SK-N-SH (cell line): ENCODE measurements around the gene TUBGCP3. TPM values are rescaled to one million over a fixed set of nuclear protein-coding genes. Genes with fewer than 3 reads are reported as not detected.

Experiments used
- CTCF ChIA-PET: fragments of 300-600, 350-600 bp; formaldehyde crosslinking; extraction: SDS; loops from one replicate; lab custom pipeline; 2021; lab: Yijun Ruan, JAX
- POLR2A ChIA-PET: fragments of 350-600 bp; sonication (Branson Sonifier 250); formaldehyde crosslinking; extraction: SDS; loops from one replicate; lab custom pipeline; 2020; ENCODE audit warnings: antibody characterized with exemption, inconsistent platforms; lab: Yijun Ruan, JAX
- DNase-seq: peaks from one replicate; pipeline ENCODE4 v3.0.0; 2012
- H2AFZ ChIP-seq: fragments of 200-600 bp; sonication (generic); 2 replicates; pipeline ENCODE4 v1.8.1; 2016; ENCODE audit warnings: antibody characterized with exemption, mild to moderate bottlenecking, low read depth
- H3F3A ChIP-seq: fragments of 200-600 bp; sonication (generic); replicated peaks from 2 replicates; pipeline ENCODE3; 2016; ENCODE audit warnings: antibody characterized with exemption, mild to moderate bottlenecking; ENCODE audit not compliant: insufficient read depth
- H3K27ac ChIP-seq, 2 experiments: fragments of 200-500 bp in 1 of 2; fragments of 200-600 bp in 1 of 2; sonication (Bioruptor generic) in 1 of 2; sonication (generic), shearing (Covaris generic) in 1 of 2; 2 replicates each; pipeline versions ENCODE4 v1.5.1 to v1.6.1; 2014 to 2016; ENCODE audit warnings: low read depth in 2 of 2, inconsistent platforms in 1 of 2, low read length in 1 of 2, mild to moderate bottlenecking in 1 of 2, mixed read lengths in 1 of 2
- H3K27me3 ChIP-seq: fragments of 200-600 bp; sonication (generic), shearing (Covaris generic); 2 replicates; pipeline ENCODE4 v1.6.1; 2016; ENCODE audit warnings: mixed run types; ENCODE audit not compliant: insufficient read depth
- H3K36me3 ChIP-seq, 2 experiments: fragments of 200-500 bp in 1 of 2; fragments of 200-600 bp in 1 of 2; sonication (Bioruptor generic) in 1 of 2; sonication (generic) in 1 of 2; replicated peaks in 1 of 2; 2 replicates each; pipeline versions ENCODE3 to v1.5.1; 2014 to 2016; ENCODE audit warnings: low read length in 1 of 2, mild to moderate bottlenecking in 1 of 2; ENCODE audit not compliant: insufficient read depth in 2 of 2, control insufficient read depth in 1 of 2
- H3K4me1 ChIP-seq, 2 experiments: fragments of 200-500 bp in 1 of 2; fragments of 200-600 bp in 1 of 2; sonication (Bioruptor generic) in 1 of 2; sonication (generic), shearing (Covaris generic) in 1 of 2; 2 replicates each; pipeline versions ENCODE4 v1.5.1 to v1.6.1; 2014 to 2016; ENCODE audit warnings: low read depth in 1 of 2, low read length in 1 of 2, mixed run types in 1 of 2; ENCODE audit not compliant: insufficient read depth in 2 of 2, control insufficient read depth in 1 of 2
- H3K4me2 ChIP-seq: fragments of 200-600 bp; sonication (generic), shearing (Covaris generic); 2 replicates; pipeline ENCODE4 v1.6.1; 2017; ENCODE audit warnings: mixed run types
- H3K4me3 ChIP-seq, 2 experiments: fragments of 200-500 bp in 1 of 2; fragments of 200-600 bp in 1 of 2; sonication (Bioruptor generic) in 1 of 2; sonication (generic), shearing (Covaris generic) in 1 of 2; 2 replicates each; pipeline versions ENCODE4 v1.5.1 to v1.8.1; 2014 to 2016; ENCODE audit warnings: low read depth in 2 of 2, inconsistent platforms in 1 of 2, low read length in 1 of 2, mild to moderate bottlenecking in 1 of 2, mixed read lengths in 1 of 2, moderate library complexity in 1 of 2
- H3K79me2 ChIP-seq: fragments of 200-600 bp; sonication (generic); 2 replicates; pipeline ENCODE4 v1.8.1; 2017; ENCODE audit warnings: mild to moderate bottlenecking; ENCODE audit not compliant: insufficient read depth
- H3K9ac ChIP-seq: fragments of 200-600 bp; sonication (generic); 2 replicates; pipeline ENCODE4 v1.6.1; 2017; ENCODE audit warnings: mixed run types
- H3K9me2 ChIP-seq: fragments of 200-600 bp; sonication (generic); 2 replicates; pipeline ENCODE4 v1.6.1; 2017; ENCODE audit warnings: mixed run types
- H3K9me3 ChIP-seq: fragments of 200-600 bp; sonication (generic); 2 replicates; pipeline ENCODE4 v1.6.1; 2017; ENCODE audit warnings: mixed run types, mild to moderate bottlenecking, moderate library complexity
- H4K20me1 ChIP-seq: fragments of 200-600 bp; sonication (generic); 2 replicates; pipeline ENCODE4 v1.6.1; 2017; ENCODE audit warnings: mild to moderate bottlenecking, mixed run types; ENCODE audit not compliant: insufficient read depth
- EP300 ChIP-seq, 2 experiments: IDR thresholded peaks; 2 replicates each; pipeline versions ENCODE4 v1.4.0 to v1.6.1; 2012; ENCODE audit warnings: borderline replicate concordance in 1 of 2, low read depth in 1 of 2, low read length in 1 of 2
- EZH2phosphoT487 ChIP-seq: fragments of 200-600 bp; sonication (generic); IDR thresholded peaks from 2 replicates; pipeline ENCODE4 v1.6.1; 2017; ENCODE audit warnings: low read depth, mixed run types, mild to moderate bottlenecking, antibody characterized with exemption, moderate library complexity, borderline replicate concordance
- GABPA ChIP-seq: IDR thresholded peaks from 2 replicates; pipeline ENCODE4 v1.4.0; 2012; ENCODE audit warnings: low read depth, mild to moderate bottlenecking
- NFIC ChIP-seq: IDR thresholded peaks from 2 replicates; pipeline ENCODE4 v1.4.0; 2012; ENCODE audit warnings: borderline replicate concordance
- NRF1 ChIP-seq: IDR thresholded peaks from 2 replicates; pipeline ENCODE4 v1.6.1; 2012; ENCODE audit warnings: low read depth, mild to moderate bottlenecking, low read length
- TAF1 ChIP-seq: IDR thresholded peaks from 2 replicates; pipeline ENCODE4 v1.6.1; 2012; ENCODE audit warnings: low read depth, mild to moderate bottlenecking, low read length, moderate library complexity, borderline replicate concordance
- USF2 ChIP-seq: fragments of 150-350 bp; IDR thresholded peaks from 2 replicates; pipeline ENCODE4 v1.6.1; 2017; ENCODE audit warnings: antibody characterized with exemption, low read length, low read depth, borderline replicate concordance
- WGBS: methylation state at CpG from one replicate; pipeline ENCODE4 v1.1.6; 2017; ENCODE audit warnings: low lambda C conversion rate; 5-methylcytosine and 5-hydroxymethylcytosine counted together
- polyA plus RNA-seq, 3 experiments: library from polyadenylated mRNA; depleted of rRNA; stranded (reverse); fragments of >200 nt; gene quantifications; 2 replicates each; pipeline ENCODE4 v1.2.3, GENCODE V29; 2012
- TF ChIP-seq, protein P1 (sequence below): fragments of 200-600 bp; sonication (generic); IDR thresholded peaks from 2 replicates; pipeline ENCODE4 v1.6.1; 2017; ENCODE audit warnings: antibody characterized with exemption, mild to moderate bottlenecking, moderate library complexity
- TF ChIP-seq, protein P2 (sequence below): IDR thresholded peaks from 2 replicates; pipeline ENCODE4 v1.4.0; 2012; ENCODE audit warnings: low read depth, borderline replicate concordance

TUBGCP3 gene
- polyA plus RNA-seq, 1 of the 3 experiments (the other 2 are of a cell fraction) = 16.8 TPM

GRCh38 chr13:112453207-112453829 lies 134.6 kb downstream of the TUBGCP3 start:
- ChIA-PET POLR2A (no interaction called here), CTCF (interaction anchor here (0.7 to 3.0 kb wide), 2 partner anchors 10 to 396 kb away, joined by 3 to 25 read pairs; no protein-coding TSS in a partner anchor)
- no peak for DNase-seq

More at GRCh38 chr13:112453207-112453829, 134.6 kb downstream of the TUBGCP3 start:
- TF ChIP-seq, protein P1, sequence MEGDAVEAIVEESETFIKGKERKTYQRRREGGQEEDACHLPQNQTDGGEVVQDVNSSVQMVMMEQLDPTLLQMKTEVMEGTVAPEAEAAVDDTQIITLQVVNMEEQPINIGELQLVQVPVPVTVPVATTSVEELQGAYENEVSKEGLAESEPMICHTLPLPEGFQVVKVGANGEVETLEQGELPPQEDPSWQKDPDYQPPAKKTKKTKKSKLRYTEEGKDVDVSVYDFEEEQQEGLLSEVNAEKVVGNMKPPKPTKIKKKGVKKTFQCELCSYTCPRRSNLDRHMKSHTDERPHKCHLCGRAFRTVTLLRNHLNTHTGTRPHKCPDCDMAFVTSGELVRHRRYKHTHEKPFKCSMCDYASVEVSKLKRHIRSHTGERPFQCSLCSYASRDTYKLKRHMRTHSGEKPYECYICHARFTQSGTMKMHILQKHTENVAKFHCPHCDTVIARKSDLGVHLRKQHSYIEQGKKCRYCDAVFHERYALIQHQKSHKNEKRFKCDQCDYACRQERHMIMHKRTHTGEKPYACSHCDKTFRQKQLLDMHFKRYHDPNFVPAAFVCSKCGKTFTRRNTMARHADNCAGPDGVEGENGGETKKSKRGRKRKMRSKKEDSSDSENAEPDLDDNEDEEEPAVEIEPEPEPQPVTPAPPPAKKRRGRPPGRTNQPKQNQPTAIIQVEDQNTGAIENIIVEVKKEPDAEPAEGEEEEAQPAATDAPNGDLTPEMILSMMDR = no peak
- TF ChIP-seq TAF1 (no peak), EP300 (IDR thresholded peaks at IDR 0.05; ENCODE audit: borderline replicate concordance in 1 of 2, low read depth in 1 of 2, low read length in 1 of 2) (no peak), NRF1 (no peak), NFIC (no peak), GABPA (no peak), USF2 (no peak), EZH2phosphoT487 (no peak)
- TF ChIP-seq, protein P2, sequence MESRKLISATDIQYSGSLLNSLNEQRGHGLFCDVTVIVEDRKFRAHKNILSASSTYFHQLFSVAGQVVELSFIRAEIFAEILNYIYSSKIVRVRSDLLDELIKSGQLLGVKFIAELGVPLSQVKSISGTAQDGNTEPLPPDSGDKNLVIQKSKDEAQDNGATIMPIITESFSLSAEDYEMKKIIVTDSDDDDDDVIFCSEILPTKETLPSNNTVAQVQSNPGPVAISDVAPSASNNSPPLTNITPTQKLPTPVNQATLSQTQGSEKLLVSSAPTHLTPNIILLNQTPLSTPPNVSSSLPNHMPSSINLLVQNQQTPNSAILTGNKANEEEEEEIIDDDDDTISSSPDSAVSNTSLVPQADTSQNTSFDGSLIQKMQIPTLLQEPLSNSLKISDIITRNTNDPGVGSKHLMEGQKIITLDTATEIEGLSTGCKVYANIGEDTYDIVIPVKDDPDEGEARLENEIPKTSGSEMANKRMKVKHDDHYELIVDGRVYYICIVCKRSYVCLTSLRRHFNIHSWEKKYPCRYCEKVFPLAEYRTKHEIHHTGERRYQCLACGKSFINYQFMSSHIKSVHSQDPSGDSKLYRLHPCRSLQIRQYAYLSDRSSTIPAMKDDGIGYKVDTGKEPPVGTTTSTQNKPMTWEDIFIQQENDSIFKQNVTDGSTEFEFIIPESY = no peak
- no peaks in the 10 kb centered on the region for H4K20me1 ChIP-seq
- WGBS = 79% methylated on average over 12 of the region's 32 CpGs
- H3K9me3 ChIP-seq = no peaks in the 10 kb centered on the region
- no peaks in the 10 kb centered on the region for H3K79me2 ChIP-seq
- H3F3A ChIP-seq = no peaks in the 10 kb centered on the region
- H3K4me3 ChIP-seq = no peak overlapping the region
- no peak overlapping the region for H3K27ac ChIP-seq
- H2AFZ ChIP-seq = no peak overlapping the region
- no peaks in the 10 kb centered on the region for H3K36me3 ChIP-seq
- no peaks in the 10 kb centered on the region for H3K4me1 ChIP-seq
- H3K27me3 ChIP-seq = no peaks in the 10 kb centered on the region
- no peak overlapping the region for H3K4me2 ChIP-seq
- no peak overlapping the region for H3K9ac ChIP-seq
- H3K9me2 ChIP-seq = no peaks in the 10 kb centered on the region
